CD4-positive, alpha-beta T cell treated with Interleukin-1 beta for 1 hour (primary cell): ENCODE data around the gene NR2F1-AS1.

Experiments
- DNase-seq, 2 donors: peaks; one replicate each; pipeline ENCODE4 v3.0.0-alpha.2; 2020 to 2022

Gene NR2F1-AS1

GRCh38 chr5:93603078-93603792 is 22.2 kb upstream of the NR2F1-AS1 start:
- DNase-seq: no peak

DNA sequence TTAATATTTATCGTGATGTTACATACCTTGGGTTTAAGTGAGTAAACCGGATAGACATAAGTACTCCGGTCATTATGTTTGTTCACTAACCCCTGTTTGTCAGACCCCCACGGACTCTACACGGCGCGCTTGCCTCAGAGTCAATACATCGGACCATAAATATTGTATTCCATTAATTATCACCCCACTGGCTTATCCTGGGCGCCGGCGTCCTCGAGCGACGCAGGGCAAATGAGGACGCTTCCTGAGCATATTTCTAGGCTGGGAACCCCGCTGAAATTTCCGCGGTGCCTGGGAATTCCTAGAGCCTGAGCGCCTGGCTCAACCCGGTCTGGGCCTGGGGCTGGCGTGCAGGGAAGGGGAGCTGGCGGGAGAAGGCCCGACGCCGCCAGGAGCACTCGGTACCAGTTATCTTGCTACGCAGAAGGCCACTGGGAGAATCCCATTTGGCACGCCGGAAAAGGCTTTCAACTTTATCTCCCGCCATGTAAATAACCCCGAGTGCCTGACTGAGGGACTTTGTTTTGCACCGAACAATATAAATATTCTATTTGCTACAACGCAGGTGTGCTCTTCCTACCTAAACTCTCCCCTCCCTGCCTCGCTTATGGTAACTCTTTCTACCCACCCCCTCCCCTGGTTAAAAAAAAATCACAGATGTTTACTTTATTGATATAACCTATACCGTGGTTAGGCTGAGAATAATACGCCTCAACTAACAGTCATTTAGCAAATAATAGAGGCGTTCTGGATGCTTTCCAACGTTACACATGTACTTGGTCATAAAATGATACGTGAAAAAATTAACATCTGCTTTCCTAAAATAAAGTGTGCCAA is 21.4 kb upstream of the NR2F1-AS1 start:
- DNase-seq: no peak

GRCh38 chr5:93601802-93602155 is 20.8 kb upstream of the NR2F1-AS1 start:
- no peak for DNase-seq

DNA sequence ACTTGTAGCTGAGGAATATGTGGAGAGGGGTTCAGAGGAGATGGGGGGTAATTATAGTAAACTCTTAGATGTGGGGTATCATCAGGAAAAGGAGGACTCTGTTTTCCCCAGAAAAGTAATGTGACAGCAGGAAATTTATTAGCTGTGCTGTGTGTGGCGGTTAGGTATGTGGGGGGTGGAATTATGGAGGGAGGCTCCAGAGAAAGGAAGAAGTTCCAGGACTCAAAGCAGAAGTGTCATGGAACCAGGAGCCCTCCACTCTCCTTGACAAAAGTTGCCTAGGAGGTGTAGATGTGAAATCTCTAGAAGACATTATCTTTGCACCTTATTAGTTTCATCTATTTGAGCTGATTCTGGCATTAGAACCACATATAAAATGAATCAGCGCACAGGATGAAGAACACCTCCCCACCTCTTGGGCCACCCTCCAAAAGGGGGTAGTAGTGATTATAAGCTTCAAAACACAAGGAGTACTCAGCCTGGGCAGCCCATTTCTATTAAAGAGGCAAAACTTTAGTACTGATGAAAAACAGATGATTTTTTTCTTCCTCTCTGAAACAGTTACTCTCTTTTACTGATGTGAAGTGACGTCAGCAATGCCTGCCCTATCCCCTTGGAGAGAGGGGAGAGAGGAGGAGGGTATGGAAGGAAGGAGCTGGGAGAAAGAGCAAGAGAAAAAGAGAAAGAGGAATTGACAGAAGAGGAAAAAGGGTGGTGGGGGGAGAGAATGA is 20.2 kb upstream of the NR2F1-AS1 start:
- DNase-seq: no peak

GRCh38 chr5:93600409-93601070 is 19.5 kb upstream of the NR2F1-AS1 start:
- no peak for DNase-seq

DNA sequence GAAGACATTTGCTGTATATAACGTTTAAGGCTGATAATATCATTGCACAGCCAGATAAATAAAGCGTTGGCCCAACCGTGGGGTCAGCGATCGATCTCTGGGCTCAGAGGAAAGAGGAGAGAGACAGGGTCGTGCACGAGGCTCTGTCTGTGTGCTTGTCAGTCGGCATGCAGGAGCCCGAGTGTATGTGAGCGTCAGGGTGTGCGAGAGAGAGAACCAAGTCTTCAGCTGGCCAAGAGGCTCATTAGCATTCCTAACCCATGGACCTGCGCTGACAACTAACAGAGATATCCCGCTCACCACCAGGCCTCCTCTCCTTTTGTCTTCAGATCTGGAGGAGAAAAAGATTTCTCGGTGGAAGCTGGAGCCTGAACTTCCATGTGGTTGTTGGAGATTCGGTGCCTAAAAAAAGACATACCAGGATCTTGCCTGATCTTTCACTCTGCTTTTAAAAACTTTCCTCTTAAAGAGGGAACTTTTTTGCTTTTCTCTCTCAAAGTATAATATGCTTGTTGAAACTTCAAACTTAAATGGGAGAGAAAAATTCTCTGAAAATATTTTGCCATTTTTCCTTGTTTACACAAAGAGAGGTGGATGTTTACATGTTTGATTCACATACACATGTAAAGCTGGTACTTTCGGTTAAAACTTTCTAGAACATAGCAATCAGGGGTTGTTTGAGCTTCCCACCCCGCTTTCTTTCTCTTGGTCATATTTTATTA is 18.5 kb upstream of the NR2F1-AS1 start:
- DNase-seq: no peak

DNA sequence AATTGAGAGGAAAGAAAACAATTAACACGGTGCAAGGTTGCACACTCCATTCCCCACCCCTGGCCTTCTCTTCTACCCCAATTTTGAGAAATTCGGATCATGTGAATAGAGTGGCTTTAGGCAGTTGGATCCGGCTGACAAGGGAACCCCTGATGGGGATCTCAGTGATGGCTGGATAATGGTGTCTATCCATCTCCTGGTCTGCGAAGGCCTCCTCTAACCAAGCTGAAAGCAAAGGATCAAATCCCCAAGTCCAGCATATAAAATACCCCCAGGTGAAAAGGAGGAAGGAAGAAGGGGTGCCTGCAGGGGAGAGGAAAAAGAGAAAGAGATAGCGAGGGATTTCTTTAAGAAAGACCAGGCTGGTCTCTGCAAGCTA is 18.0 kb upstream of the NR2F1-AS1 start:
- no peak for DNase-seq

DNA sequence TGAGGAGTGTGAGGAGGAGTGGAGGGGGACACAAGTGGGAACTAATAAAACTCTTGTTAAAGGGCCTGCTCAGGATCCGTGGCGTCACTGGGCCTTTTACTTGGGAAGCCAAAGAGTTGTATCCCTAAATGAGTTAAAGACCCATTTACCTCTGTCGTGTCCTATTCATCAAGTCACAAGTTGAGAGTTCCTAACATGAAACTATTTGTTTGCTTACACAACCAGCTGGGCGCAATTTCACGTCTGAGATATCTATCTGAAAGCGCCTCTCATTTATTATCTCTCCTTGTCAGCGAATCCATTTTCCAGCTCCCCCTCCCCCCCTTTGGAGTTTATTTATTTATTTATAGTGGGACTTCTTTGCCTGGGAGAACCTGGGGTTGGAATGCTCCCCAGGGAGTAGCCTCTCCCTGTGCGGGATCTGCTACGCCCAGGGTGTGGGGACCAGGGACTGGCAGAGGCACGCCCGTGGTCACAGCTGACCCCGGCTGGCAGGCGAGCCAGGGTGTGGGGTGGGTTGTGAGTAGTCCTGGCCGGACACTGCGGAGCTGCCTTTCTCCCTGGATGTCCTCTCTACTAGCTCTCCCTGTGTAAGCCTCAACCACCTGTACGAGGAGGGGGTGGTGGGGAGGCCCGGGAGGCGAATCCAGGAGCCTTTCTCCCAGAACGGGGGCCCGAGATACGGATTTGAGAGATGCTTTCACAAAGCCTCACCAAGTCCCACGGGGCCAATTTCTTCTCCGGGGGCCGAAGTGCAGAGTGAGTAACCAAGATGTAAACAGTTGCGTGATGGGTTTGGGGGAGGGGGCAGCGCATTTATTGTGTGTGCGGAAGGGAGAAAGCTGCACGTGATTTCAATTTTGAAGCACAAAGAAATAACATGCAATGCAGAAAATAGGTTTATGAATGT is 17.3 kb upstream of the NR2F1-AS1 start:
- no peak for DNase-seq

GRCh38 chr5:93596676-93597490 is 15.9 kb upstream of the NR2F1-AS1 start:
- no peak for DNase-seq

GRCh38 chr5:93596310-93596675 is 15.3 kb upstream of the NR2F1-AS1 start:
- DNase-seq: no peak

- DNase-seq: no peak
These were observed 14.6 kb upstream of the NR2F1-AS1 start for GRCh38 chr5:93595420-93596147.

- DNase-seq: no peak
These were observed 13.8 kb upstream of the NR2F1-AS1 start for GRCh38 chr5:93594591-93595419.

- DNase-seq: no peak
These were observed 12.6 kb upstream of the NR2F1-AS1 start for GRCh38 chr5:93593476-93594131.

GRCh38 chr5:93592883-93593282 is 11.9 kb upstream of the NR2F1-AS1 start:
- DNase-seq: no peak

DNA sequence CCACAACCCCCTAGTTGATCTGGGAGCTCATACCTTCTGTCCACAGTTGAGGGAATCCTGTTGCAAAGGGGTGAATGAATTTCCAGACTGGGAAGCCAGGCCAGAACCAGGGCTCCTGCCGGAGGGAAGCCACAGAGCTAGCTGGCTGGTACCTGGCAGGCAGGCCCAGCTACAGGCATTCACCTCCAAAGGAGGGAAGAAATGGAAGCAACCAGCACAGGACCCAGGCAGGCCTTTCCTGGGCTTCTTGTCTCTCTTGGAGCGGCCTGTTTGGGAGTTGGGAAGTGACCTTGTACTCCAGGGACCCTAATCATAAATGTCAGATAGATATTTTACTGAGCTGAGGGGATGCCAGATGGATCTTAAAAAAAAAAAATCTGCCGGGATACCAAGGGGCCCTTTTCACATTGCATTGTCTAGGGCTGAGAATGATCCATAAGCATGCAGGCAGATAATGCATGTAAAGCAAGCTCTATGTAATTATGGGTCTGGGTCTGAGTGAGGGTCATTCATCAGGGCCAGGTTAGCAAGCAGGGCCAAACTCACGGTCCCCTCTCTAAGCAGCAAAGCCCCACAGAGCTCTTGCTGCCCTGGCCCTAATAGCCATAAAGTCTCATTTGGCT is 10.4 kb upstream of the NR2F1-AS1 start:
- DNase-seq: no peak

DNA sequence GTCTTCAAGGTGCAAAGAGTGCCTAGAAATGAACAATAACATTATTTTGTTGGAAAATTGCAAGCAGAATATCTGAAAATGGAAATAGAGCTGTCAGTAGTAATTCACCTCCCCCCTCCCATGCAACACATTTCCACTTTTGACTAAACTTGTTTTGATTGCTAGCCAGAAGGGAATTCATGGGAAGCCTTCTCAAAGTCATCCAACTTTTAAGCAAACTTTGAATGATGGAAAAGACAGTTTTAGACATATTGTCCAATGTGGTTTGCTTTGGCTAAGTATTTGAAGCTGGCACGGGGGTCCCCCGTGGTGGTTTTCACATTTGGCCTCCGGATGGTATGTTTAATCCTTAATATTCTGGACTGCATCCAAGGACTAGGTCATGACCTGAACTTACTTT is 9.5 kb upstream of the NR2F1-AS1 start:
- DNase-seq: no peak

DNA sequence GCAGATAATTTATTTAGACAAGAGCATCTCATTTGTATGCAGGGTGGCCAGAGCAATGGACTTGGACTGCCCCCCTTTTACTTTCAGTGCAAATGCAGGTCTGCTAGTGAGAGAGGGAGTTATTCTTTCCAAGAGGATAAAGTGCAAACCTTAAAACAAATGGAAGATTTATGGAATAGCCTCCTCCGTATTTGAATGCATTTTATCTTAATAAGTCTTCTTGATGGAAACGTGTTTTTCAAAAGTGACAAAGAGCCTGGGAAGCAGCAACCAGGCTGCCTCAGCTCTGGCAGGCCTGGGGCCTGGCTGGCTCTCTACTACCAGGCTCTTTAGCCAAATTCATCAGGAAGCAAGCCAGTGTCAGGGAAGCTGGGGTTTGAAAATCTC is 8.8 kb upstream of the NR2F1-AS1 start:
- no peak for DNase-seq
